Endothelial cell of umbilical vein (primary cell): ENCODE measurements around the gene ZNF316. TPM values are rescaled to one million over a fixed set of nuclear protein-coding genes. Genes with fewer than 3 reads are reported as not detected.

ENCODE experiments used
- BruUV-seq: library from RNA; stranded (reverse); fragments of 400-500 nt; replicated peaks from 2 replicates; lab custom pipeline; 2021; lab: Mats Ljungman, UMichigan
- CTCF ChIA-PET: fragments of 300-600, 350-600 bp; sonication (Branson Sonifier 250); formaldehyde crosslinking; loops from one replicate; lab custom pipeline; 2021; ENCODE audit warnings: antibody characterized with exemption, inconsistent platforms; lab: Charles Lee
- POLR2A ChIA-PET: fragments of 300-600, 350-600 bp; sonication (Branson Sonifier 250); formaldehyde crosslinking; loops from one replicate; lab custom pipeline; 2021; ENCODE audit warnings: antibody characterized with exemption, inconsistent platforms; lab: Charles Lee
- DNase-seq: peaks from one replicate; pipeline ENCODE4 v3.0.0-alpha.2; 2011; ENCODE audit warnings: low read depth, low spot score
- FAIRE-seq: peaks from 2 replicates; lab custom pipeline; 2011; peaks lifted over from hg19 to GRCh38; lab: Jason Lieb, UNC
- H2AFZ ChIP-seq: 2 replicates; pipeline ENCODE4 v1.6.0; 2012; ENCODE audit warnings: low read depth, low read length, control low read depth, inconsistent platforms
- H3K27ac ChIP-seq: 2 replicates; pipeline ENCODE4 v1.5.1; 2011; ENCODE audit warnings: low read depth, mild to moderate bottlenecking, control low read depth, low read length, moderate library complexity; ENCODE audit not compliant: insufficient read depth
- H3K27me3 ChIP-seq, 2 experiments: 2 replicates each; pipeline versions ENCODE4 v1.6.0 to v1.6.1; 2011; ENCODE audit warnings: low read length in 2 of 2, mixed read lengths in 1 of 2; ENCODE audit not compliant: control insufficient read depth in 2 of 2, insufficient read depth in 2 of 2
- H3K36me3 ChIP-seq, 2 experiments: 2 replicates in 1 of 2; 3 replicates in 1 of 2; pipeline ENCODE4 v1.5.1; 2011; ENCODE audit warnings: low read length in 2 of 2, mild to moderate bottlenecking in 1 of 2, moderate library complexity in 1 of 2; ENCODE audit not compliant: control insufficient read depth in 2 of 2, insufficient read depth in 2 of 2; ENCODE audit errors: extremely low read depth in 1 of 2
- H3K4me1 ChIP-seq: 3 replicates; pipeline ENCODE4 v1.5.1; 2011; ENCODE audit warnings: mild to moderate bottlenecking, low read length; ENCODE audit not compliant: control insufficient read depth, insufficient read depth; ENCODE audit errors: extremely low read depth
- H3K4me2 ChIP-seq: 2 replicates; pipeline ENCODE4 v1.6.1; 2011; ENCODE audit warnings: low read length, control low read depth, mixed read lengths; ENCODE audit not compliant: insufficient read depth
- H3K4me3 ChIP-seq, 3 experiments: fragments of 200-600 bp in 1 of 3; sonication (generic), shearing (Covaris generic) in 1 of 3; replicated peaks in 1 of 3; 2 replicates each; pipeline ENCODE4 v1.5.1; 2011 to 2016; ENCODE audit warnings: control low read depth in 3 of 3, low read length in 3 of 3, mild to moderate bottlenecking in 2 of 3, inconsistent platforms in 1 of 3, low read depth in 1 of 3, moderate library complexity in 1 of 3; ENCODE audit not compliant: insufficient read depth in 1 of 3
- H3K79me2 ChIP-seq: 2 replicates; pipeline ENCODE4 v1.6.0; 2012; ENCODE audit warnings: low read length, inconsistent platforms; ENCODE audit not compliant: control insufficient read depth, insufficient read depth
- H3K9ac ChIP-seq: replicated peaks from 2 replicates; pipeline ENCODE3; 2011; ENCODE audit warnings: low read length, control low read depth; ENCODE audit not compliant: insufficient read depth; ENCODE audit errors: extremely low read depth
- H3K9me1 ChIP-seq: replicated peaks from 3 replicates; pipeline ENCODE4 v1.6.0; 2011; ENCODE audit warnings: mild to moderate bottlenecking, low read length; ENCODE audit not compliant: control insufficient read depth, insufficient read depth; ENCODE audit errors: extremely low read depth
- H3K9me3 ChIP-seq: replicated peaks from 2 replicates; pipeline ENCODE4 v1.5.1; 2012; ENCODE audit warnings: low read length, inconsistent platforms; ENCODE audit not compliant: control insufficient read depth, insufficient read depth
- H4K20me1 ChIP-seq: replicated peaks from 2 replicates; pipeline ENCODE3; 2011; ENCODE audit warnings: mild to moderate bottlenecking, low read length; ENCODE audit not compliant: control insufficient read depth, insufficient read depth; ENCODE audit errors: extremely low read depth
- EZH2 ChIP-seq: IDR thresholded peaks from 2 replicates; pipeline ENCODE4 v1.6.1; 2012; ENCODE audit warnings: borderline replicate concordance, low read depth, mild to moderate bottlenecking, moderate library complexity, low read length, inconsistent platforms; ENCODE audit not compliant: severe bottlenecking
- FOS ChIP-seq: IDR thresholded peaks from 2 replicates; pipeline ENCODE4 v1.6.1; 2011; ENCODE audit warnings: mild to moderate bottlenecking, low read length, moderate library complexity, borderline replicate concordance; ENCODE audit not compliant: insufficient read depth
- GATA2 ChIP-seq: IDR thresholded peaks from 2 replicates; pipeline ENCODE4 v1.7.0; 2011; ENCODE audit warnings: low read depth, mild to moderate bottlenecking, moderate library complexity, mixed read lengths, low read length; ENCODE audit not compliant: insufficient read length, insufficient read depth
- JUN ChIP-seq: IDR thresholded peaks from 2 replicates; pipeline ENCODE4 v1.6.1; 2011; ENCODE audit warnings: borderline replicate concordance, low read depth; ENCODE audit not compliant: insufficient read length, insufficient read depth
- MYC ChIP-seq: IDR thresholded peaks from one replicate; pipeline ENCODE4 v1.6.1; 2011; ENCODE audit warnings: mild to moderate bottlenecking, low read depth, low read length
- POLR2AphosphoS5 ChIP-seq: IDR thresholded peaks from 2 replicates; pipeline ENCODE4 v1.6.1; 2012; ENCODE audit warnings: low read depth, mild to moderate bottlenecking, control low read depth, low read length, moderate library complexity; ENCODE audit not compliant: insufficient read depth
- dilution Hi-C: fragments of 300-500 bp; cut with MboI; formaldehyde crosslinking; loops from one replicate; pipeline ENCODE4 v1.15.0; 2019; ENCODE audit warnings: low sequenced_read_pairs; ENCODE audit not compliant: extremely low pct_ligation_motif_present
- intact Hi-C: fragments of 100-400 bp; cut with micrococcal nuclease; formaldehyde crosslinking; loops from one replicate; pipeline ENCODE4 v1.10.0; 2022
- polyA plus RNA-seq, 4 experiments: library from polyadenylated mRNA; depleted of rRNA in 3 of 4; stranded (reverse) in 3 of 4; unstranded in 1 of 4; fragments of >200 nt; gene quantifications; 2 replicates each; pipeline versions ENCODE4 v1.2.1 to v1.2.3, GENCODE V29; 2011 to 2012; ENCODE audit warnings: missing spikeins in 1 of 4
- total RNA-seq: library from RNA; stranded (reverse); gene quantifications from 2 replicates; pipeline ENCODE4 v1.2.3, GENCODE V29; 2021
- TF ChIP-seq, protein P1 (sequence below), 2 donors: IDR thresholded peaks; 1 replicate in 1 of 2; 2 replicates in 1 of 2; pipeline ENCODE4 v1.5.1; 2011; ENCODE audit warnings: low read length in 2 of 2, mild to moderate bottlenecking in 2 of 2, moderate library complexity in 2 of 2, control low read depth in 1 of 2, inconsistent platforms in 1 of 2, low read depth in 1 of 2; ENCODE audit not compliant: insufficient read depth in 1 of 2; ENCODE audit errors: extremely low read depth in 1 of 2
- TF ChIP-seq, protein P2 (sequence below): IDR thresholded peaks from 2 replicates; pipeline ENCODE4 v1.6.1; 2011; ENCODE audit not compliant: insufficient read depth, insufficient read length

Gene ZNF316
- total and polyA plus RNA-seq, 2 donors (not counting 3 experiments of a cell fraction or from before 2014, with no cell fraction given) = 7.7 to 23.8 TPM

DNA sequence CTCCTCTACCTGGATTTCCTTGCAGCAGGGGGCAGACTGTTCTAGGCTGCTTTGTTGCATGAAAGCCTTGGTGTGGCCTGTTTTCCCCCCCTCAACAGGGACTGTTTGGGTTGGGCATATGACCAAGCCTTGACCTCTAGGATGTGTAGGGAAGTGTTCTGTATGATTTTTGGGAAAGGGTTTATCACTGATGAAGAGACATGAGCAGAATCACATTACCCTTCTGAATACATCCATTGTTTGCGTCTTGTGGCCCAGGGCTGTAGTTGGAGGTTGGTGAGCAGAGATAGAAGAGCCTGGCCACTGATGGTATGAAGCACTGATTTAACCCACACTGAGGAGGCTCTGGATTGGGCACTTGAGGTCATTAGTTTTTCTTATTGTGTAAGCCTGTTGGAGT lies 43.0 kb downstream of the ZNF316 start:
- peaks cover 13% of the 10 kb centered on the region for H3K9me3 ChIP-seq
- no peak overlapping the region for H3K4me3 ChIP-seq
- H3K4me1 ChIP-seq = no peaks in the 10 kb centered on the region
- no peak overlapping the region for H3K4me2 ChIP-seq
- no peak for FAIRE-seq
- CTCF ChIA-PET = no interaction called here
- POLR2A ChIA-PET = no interaction called here
- H4K20me1 ChIP-seq = no peaks in the 10 kb centered on the region
- no peak overlapping the region for H3K9ac ChIP-seq
- no peak overlapping the region for H3K27ac ChIP-seq
- no peak for TF ChIP-seq JUN
- no peak for TF ChIP-seq FOS
- no peak for TF ChIP-seq GATA2
- TF ChIP-seq POLR2AphosphoS5 = no peak
- no peak for TF ChIP-seq MYC
- TF ChIP-seq EZH2 = no peak
- TF ChIP-seq, protein P1, sequence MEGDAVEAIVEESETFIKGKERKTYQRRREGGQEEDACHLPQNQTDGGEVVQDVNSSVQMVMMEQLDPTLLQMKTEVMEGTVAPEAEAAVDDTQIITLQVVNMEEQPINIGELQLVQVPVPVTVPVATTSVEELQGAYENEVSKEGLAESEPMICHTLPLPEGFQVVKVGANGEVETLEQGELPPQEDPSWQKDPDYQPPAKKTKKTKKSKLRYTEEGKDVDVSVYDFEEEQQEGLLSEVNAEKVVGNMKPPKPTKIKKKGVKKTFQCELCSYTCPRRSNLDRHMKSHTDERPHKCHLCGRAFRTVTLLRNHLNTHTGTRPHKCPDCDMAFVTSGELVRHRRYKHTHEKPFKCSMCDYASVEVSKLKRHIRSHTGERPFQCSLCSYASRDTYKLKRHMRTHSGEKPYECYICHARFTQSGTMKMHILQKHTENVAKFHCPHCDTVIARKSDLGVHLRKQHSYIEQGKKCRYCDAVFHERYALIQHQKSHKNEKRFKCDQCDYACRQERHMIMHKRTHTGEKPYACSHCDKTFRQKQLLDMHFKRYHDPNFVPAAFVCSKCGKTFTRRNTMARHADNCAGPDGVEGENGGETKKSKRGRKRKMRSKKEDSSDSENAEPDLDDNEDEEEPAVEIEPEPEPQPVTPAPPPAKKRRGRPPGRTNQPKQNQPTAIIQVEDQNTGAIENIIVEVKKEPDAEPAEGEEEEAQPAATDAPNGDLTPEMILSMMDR (IDR thresholded peaks at IDR 0.05; ENCODE audit: extremely low read depth in 1 of 2, insufficient read depth in 1 of 2, low read depth in 1 of 2, low read length in 2 of 2) = no peak
- TF ChIP-seq, protein P2, sequence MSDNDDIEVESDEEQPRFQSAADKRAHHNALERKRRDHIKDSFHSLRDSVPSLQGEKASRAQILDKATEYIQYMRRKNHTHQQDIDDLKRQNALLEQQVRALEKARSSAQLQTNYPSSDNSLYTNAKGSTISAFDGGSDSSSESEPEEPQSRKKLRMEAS = no peak
- H3K36me3 ChIP-seq = no peaks in the 10 kb centered on the region
- BruUV-seq = no TSS peak
- H2AFZ ChIP-seq = no peak overlapping the region
- no peaks in the 10 kb centered on the region for H3K9me1 ChIP-seq
- intact Hi-C loops = no loop called here
- no peak for DNase-seq
- dilution Hi-C loops = no loop called here
- no peaks in the 10 kb centered on the region for H3K27me3 ChIP-seq
- no peaks in the 10 kb centered on the region for H3K79me2 ChIP-seq
